WTC11 (cell line): ENCODE results near the gene ORM2. TPM values are rescaled to one million over a fixed set of nuclear protein-coding genes. Genes with fewer than 3 reads are reported as not detected.

Source experiments
- ATAC-seq: fragments of 200-7000 bp; cut with Tn5 transposase; 2 replicates; pipeline ENCODE4 v1.10.0; 2021; ENCODE audit warnings: mild to moderate bottlenecking, moderate library complexity
- CTCF ChIA-PET: fragments of 300-600 bp; sonication (Branson Sonifier 250); formaldehyde crosslinking; loops from one replicate; lab custom pipeline; 2021; ENCODE audit warnings: antibody characterized with exemption; lab: Charles Lee
- POLR2A ChIA-PET: fragments of 350-600 bp; sonication (Branson Sonifier 250); formaldehyde crosslinking; loops from one replicate; lab custom pipeline; 2021; ENCODE audit warnings: antibody characterized with exemption; lab: Charles Lee
- DNase-seq: peaks from one replicate; pipeline ENCODE4 v3.0.0; 2021; ENCODE audit warnings: low spot score
- H3K27ac Mint-ChIP-seq: 2 replicates; pipeline ENCODE4 v1.8.0; 2021; ENCODE audit warnings: mixed read lengths
- H3K27me3 Mint-ChIP-seq: 2 replicates; pipeline ENCODE4 v1.8.0; 2021; ENCODE audit warnings: low read depth, mild to moderate bottlenecking, moderate library complexity, mixed read lengths
- H3K36me3 Mint-ChIP-seq: 2 replicates; pipeline ENCODE4 v1.8.0; 2021; ENCODE audit warnings: mixed read lengths
- H3K4me1 Mint-ChIP-seq: 2 replicates; pipeline ENCODE4 v1.8.0; 2022; ENCODE audit warnings: mixed read lengths
- H3K4me3 Mint-ChIP-seq: 2 replicates; pipeline ENCODE4 v1.8.0; 2021; ENCODE audit warnings: mild to moderate bottlenecking, moderate library complexity, mixed read lengths
- H3K9me3 Mint-ChIP-seq: 2 replicates; pipeline ENCODE4 v1.8.0; 2021; ENCODE audit warnings: mixed read lengths
- ATF1 ChIP-seq: sonication (generic); formaldehyde crosslinking; IDR thresholded peaks from 2 replicates; pipeline ENCODE4 v1.8.1; 2023; ENCODE audit warnings: mild to moderate bottlenecking, moderate library complexity, missing genetic modification reagents
- CBFB ChIP-seq: sonication (generic); formaldehyde crosslinking; IDR thresholded peaks from 2 replicates; pipeline ENCODE4 v1.8.1; 2022; ENCODE audit warnings: mild to moderate bottlenecking, low read depth, missing genetic modification reagents
- ELF4 ChIP-seq: sonication (generic); formaldehyde crosslinking; IDR thresholded peaks from 2 replicates; pipeline ENCODE4 v1.8.1; 2022; ENCODE audit warnings: low read depth, mild to moderate bottlenecking, moderate library complexity, missing genetic modification reagents
- ESRRA ChIP-seq: sonication (generic); formaldehyde crosslinking; IDR thresholded peaks from 2 replicates; pipeline ENCODE4 v1.8.1; 2022; ENCODE audit warnings: mild to moderate bottlenecking, missing genetic modification reagents, borderline replicate concordance
- FOXK1 ChIP-seq: sonication (generic); formaldehyde crosslinking; IDR thresholded peaks from 2 replicates; pipeline ENCODE4 v1.8.0; 2022; ENCODE audit warnings: mild to moderate bottlenecking, moderate library complexity, missing genetic modification reagents
- GABPB1 ChIP-seq: sonication (generic); formaldehyde crosslinking; IDR thresholded peaks from 2 replicates; pipeline ENCODE4 v1.8.1; 2023; ENCODE audit warnings: mild to moderate bottlenecking, missing genetic modification reagents
- NFATC4 ChIP-seq: fragments of 250-450 bp; sonication (Bioruptor Pico); IDR thresholded peaks from 2 replicates; pipeline ENCODE4 v1.9.0; 2021; ENCODE audit warnings: mild to moderate bottlenecking
- NFYB ChIP-seq: sonication (generic); formaldehyde crosslinking; conservative IDR thresholded peaks from 2 replicates; pipeline ENCODE4 v1.8.0; 2022; ENCODE audit warnings: low read depth, missing genetic modification reagents
- OVOL2 ChIP-seq: fragments of 250-450 bp; sonication (Bioruptor Pico); IDR thresholded peaks from 2 replicates; pipeline ENCODE4 v1.9.0; 2021; ENCODE audit warnings: mild to moderate bottlenecking, borderline replicate concordance
- PRRX2 ChIP-seq: fragments of 250-450 bp; sonication (Bioruptor Pico); IDR thresholded peaks from 2 replicates; pipeline ENCODE4 v1.8.0; 2021; ENCODE audit warnings: mild to moderate bottlenecking
- SMAD3 ChIP-seq: sonication (generic); formaldehyde crosslinking; IDR thresholded peaks from 2 replicates; pipeline ENCODE4 v1.8.0; 2022; ENCODE audit warnings: missing genetic modification reagents, mild to moderate bottlenecking, borderline replicate concordance
- SMAD4 ChIP-seq: sonication (generic); formaldehyde crosslinking; IDR thresholded peaks from 2 replicates; pipeline ENCODE4 v1.8.0; 2022; ENCODE audit warnings: mild to moderate bottlenecking, missing genetic modification reagents
- ZBTB21 ChIP-seq: sonication (generic); formaldehyde crosslinking; IDR thresholded peaks from 2 replicates; pipeline ENCODE4 v1.8.1; 2023; ENCODE audit warnings: mild to moderate bottlenecking, missing genetic modification reagents, borderline replicate concordance
- ZNF219 ChIP-seq: sonication (generic); formaldehyde crosslinking; IDR thresholded peaks from 2 replicates; pipeline ENCODE4 v1.8.0; 2023; ENCODE audit warnings: missing genetic modification reagents, mild to moderate bottlenecking, borderline replicate concordance
- ZNF317 ChIP-seq: sonication (generic); formaldehyde crosslinking; IDR thresholded peaks from 2 replicates; pipeline ENCODE4 v1.8.1; 2023; ENCODE audit warnings: low read depth, mild to moderate bottlenecking, moderate library complexity, missing genetic modification reagents, borderline replicate concordance
- total RNA-seq: library from RNA; stranded (reverse); gene quantifications from 3 replicates; pipeline ENCODE4 v1.2.3, GENCODE V29; 2021
- TF ChIP-seq, protein P1 (sequence below): sonication (generic); formaldehyde crosslinking; IDR thresholded peaks from 2 replicates; pipeline ENCODE4 v1.8.1; 2022; ENCODE audit warnings: low read depth, mild to moderate bottlenecking, moderate library complexity, missing genetic modification reagents, borderline replicate concordance
- TF ChIP-seq, protein P2 (sequence below): sonication (generic); formaldehyde crosslinking; IDR thresholded peaks from 2 replicates; pipeline ENCODE4 v1.8.1; 2023; ENCODE audit warnings: mild to moderate bottlenecking, missing genetic modification reagents
- TF ChIP-seq, protein P3 (sequence below): sonication (generic); formaldehyde crosslinking; IDR thresholded peaks from 2 replicates; pipeline ENCODE4 v1.8.0; 2022; ENCODE audit warnings: mild to moderate bottlenecking, missing genetic modification reagents
- TF ChIP-seq, protein P4 (sequence below): sonication (generic); formaldehyde crosslinking; IDR thresholded peaks from 2 replicates; pipeline ENCODE4 v1.8.1; 2023; ENCODE audit warnings: mild to moderate bottlenecking, missing genetic modification reagents, moderate library complexity
- TF ChIP-seq, protein P5 (sequence below): sonication (generic); formaldehyde crosslinking; IDR thresholded peaks from 2 replicates; pipeline ENCODE4 v1.8.0; 2022; ENCODE audit warnings: mild to moderate bottlenecking, missing genetic modification reagents
- TF ChIP-seq, protein P6 (sequence below): fragments of 250-450 bp; sonication (Bioruptor Pico); IDR thresholded peaks from 2 replicates; pipeline ENCODE4 v1.8.0; 2021; ENCODE audit warnings: mild to moderate bottlenecking

Gene ORM2
- total RNA-seq, 1 experiment from 2014 or later = 1.6 TPM

DNA sequence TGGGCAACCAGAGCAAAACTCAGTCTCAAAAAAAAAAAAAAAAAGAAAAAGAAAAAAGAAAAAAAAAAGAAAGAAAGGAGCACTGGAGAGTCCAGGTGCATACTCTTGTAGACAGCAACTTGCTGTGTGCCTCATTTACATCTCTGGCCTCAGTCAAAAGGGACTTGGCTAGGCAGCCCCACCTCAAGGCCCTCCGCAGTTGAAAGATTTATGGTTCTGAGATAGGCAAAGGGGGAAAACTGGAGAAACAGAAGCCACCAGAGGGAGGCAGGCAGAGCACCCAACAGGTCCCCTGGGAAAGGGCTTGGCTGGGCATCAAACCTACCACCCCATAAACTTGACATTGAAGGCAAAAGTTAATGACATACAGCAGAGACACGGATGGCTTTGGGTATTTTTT, 6.1 kb downstream of the ORM2 start (continued):
- TF ChIP-seq NFATC4 (CRISPR knock-in tag) (no peak), OVOL2 (CRISPR knock-in tag) (no peak), ZBTB21 (no peak)
- TF ChIP-seq, protein P1, sequence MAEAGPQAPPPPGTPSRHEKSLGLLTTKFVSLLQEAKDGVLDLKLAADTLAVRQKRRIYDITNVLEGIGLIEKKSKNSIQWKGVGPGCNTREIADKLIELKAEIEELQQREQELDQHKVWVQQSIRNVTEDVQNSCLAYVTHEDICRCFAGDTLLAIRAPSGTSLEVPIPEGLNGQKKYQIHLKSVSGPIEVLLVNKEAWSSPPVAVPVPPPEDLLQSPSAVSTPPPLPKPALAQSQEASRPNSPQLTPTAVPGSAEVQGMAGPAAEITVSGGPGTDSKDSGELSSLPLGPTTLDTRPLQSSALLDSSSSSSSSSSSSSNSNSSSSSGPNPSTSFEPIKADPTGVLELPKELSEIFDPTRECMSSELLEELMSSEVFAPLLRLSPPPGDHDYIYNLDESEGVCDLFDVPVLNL (CRISPR knock-in tag) = no peak

DNA sequence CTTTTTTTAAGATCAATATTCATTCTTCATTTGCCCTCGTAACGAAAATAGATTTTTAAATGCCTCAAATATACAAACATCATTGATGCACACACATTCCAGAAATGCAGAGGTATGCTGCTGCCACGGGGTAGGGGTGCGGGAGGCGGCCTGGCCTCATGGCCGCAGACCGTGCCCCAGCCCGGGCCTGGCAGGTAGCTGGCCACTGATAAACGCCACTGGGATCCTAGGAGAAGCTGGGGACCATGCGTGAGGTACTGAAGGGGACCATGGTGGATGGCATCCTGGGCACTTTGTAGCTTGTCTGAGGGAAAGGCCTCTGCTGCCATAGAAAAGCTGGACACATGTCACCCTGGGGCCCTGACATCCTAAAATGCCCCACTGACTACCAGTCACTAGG, 6.5 kb downstream of the ORM2 start:
- H3K27ac Mint-ChIP-seq = no peak overlapping the region
- H3K4me3 Mint-ChIP-seq = no peak overlapping the region
- no peaks in the 10 kb centered on the region for H3K4me1 Mint-ChIP-seq
- ChIA-PET POLR2A (no interaction called here), CTCF (interaction anchor here (0.6 kb wide), 1 partner anchor 86 kb away, joined by 3 read pairs; no protein-coding TSS in a partner anchor)
- no peaks in the 10 kb centered on the region for H3K27me3 Mint-ChIP-seq
- H3K9me3 Mint-ChIP-seq = no peaks in the 10 kb centered on the region
- peaks cover 28% of the 10 kb centered on the region for H3K36me3 Mint-ChIP-seq
- DNase-seq = no peak
- ATAC-seq = no peak
- TF ChIP-seq ZNF317 = no peak
- TF ChIP-seq, protein P2, sequence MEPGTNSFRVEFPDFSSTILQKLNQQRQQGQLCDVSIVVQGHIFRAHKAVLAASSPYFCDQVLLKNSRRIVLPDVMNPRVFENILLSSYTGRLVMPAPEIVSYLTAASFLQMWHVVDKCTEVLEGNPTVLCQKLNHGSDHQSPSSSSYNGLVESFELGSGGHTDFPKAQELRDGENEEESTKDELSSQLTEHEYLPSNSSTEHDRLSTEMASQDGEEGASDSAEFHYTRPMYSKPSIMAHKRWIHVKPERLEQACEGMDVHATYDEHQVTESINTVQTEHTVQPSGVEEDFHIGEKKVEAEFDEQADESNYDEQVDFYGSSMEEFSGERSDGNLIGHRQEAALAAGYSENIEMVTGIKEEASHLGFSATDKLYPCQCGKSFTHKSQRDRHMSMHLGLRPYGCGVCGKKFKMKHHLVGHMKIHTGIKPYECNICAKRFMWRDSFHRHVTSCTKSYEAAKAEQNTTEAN (CRISPR knock-in tag) = no peak
- TF ChIP-seq ELF4 (CRISPR knock-in tag) = no peak
- TF ChIP-seq SMAD4 (CRISPR knock-in tag) = no peak
- TF ChIP-seq PRRX2 (CRISPR knock-in tag) = no peak
- TF ChIP-seq, protein P3, sequence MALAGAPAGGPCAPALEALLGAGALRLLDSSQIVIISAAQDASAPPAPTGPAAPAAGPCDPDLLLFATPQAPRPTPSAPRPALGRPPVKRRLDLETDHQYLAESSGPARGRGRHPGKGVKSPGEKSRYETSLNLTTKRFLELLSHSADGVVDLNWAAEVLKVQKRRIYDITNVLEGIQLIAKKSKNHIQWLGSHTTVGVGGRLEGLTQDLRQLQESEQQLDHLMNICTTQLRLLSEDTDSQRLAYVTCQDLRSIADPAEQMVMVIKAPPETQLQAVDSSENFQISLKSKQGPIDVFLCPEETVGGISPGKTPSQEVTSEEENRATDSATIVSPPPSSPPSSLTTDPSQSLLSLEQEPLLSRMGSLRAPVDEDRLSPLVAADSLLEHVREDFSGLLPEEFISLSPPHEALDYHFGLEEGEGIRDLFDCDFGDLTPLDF (CRISPR knock-in tag) = no peak
- TF ChIP-seq, protein P4, sequence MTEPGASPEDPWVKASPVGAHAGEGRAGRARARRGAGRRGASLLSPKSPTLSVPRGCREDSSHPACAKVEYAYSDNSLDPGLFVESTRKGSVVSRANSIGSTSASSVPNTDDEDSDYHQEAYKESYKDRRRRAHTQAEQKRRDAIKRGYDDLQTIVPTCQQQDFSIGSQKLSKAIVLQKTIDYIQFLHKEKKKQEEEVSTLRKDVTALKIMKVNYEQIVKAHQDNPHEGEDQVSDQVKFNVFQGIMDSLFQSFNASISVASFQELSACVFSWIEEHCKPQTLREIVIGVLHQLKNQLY (CRISPR knock-in tag) = no peak
- TF ChIP-seq, protein P5, sequence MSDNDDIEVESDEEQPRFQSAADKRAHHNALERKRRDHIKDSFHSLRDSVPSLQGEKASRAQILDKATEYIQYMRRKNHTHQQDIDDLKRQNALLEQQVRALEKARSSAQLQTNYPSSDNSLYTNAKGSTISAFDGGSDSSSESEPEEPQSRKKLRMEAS (CRISPR knock-in tag) = no peak
- TF ChIP-seq GABPB1 (CRISPR knock-in tag) = no peak
- TF ChIP-seq ATF1 (CRISPR knock-in tag) = no peak
- TF ChIP-seq ZBTB21 = no peak
- no peak for TF ChIP-seq FOXK1 (CRISPR knock-in tag)
- no peak for TF ChIP-seq CBFB (CRISPR knock-in tag)
- no peak for TF ChIP-seq ZNF219
- TF ChIP-seq SMAD3 (CRISPR knock-in tag) = no peak
- TF ChIP-seq NFYB = no peak
- no peak for TF ChIP-seq ESRRA (CRISPR knock-in tag)
- TF ChIP-seq, protein P6, sequence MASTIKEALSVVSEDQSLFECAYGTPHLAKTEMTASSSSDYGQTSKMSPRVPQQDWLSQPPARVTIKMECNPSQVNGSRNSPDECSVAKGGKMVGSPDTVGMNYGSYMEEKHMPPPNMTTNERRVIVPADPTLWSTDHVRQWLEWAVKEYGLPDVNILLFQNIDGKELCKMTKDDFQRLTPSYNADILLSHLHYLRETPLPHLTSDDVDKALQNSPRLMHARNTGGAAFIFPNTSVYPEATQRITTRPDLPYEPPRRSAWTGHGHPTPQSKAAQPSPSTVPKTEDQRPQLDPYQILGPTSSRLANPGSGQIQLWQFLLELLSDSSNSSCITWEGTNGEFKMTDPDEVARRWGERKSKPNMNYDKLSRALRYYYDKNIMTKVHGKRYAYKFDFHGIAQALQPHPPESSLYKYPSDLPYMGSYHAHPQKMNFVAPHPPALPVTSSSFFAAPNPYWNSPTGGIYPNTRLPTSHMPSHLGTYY = no peak
